Activated T-cell treated with anti-CD3 and anti-CD28 coated beads, Interleukin-2, amount 50 U/mL, for 24 hours (primary cell): Measurements from ENCODE around the gene OR51V1.

Experiments
- DNase-seq: peaks from one replicate; pipeline ENCODE4 v3.0.0-alpha.2; 2020
- H3K27ac Mint-ChIP-seq: 2 replicates; pipeline ENCODE4 v1.8.0; 2020; ENCODE audit warnings: mild to moderate bottlenecking, mixed read lengths
- H3K27me3 Mint-ChIP-seq: 2 replicates; pipeline ENCODE4 v1.8.0; 2020; ENCODE audit warnings: mixed read lengths
- H3K36me3 Mint-ChIP-seq: 2 replicates; pipeline ENCODE4 v1.8.0; 2020; ENCODE audit warnings: low read depth, mixed read lengths
- H3K4me1 Mint-ChIP-seq: 2 replicates; pipeline ENCODE4 v1.8.0; 2020; ENCODE audit warnings: low read depth, mixed read lengths
- H3K4me3 Mint-ChIP-seq: 2 replicates; pipeline ENCODE4 v1.8.0; 2020; ENCODE audit warnings: mild to moderate bottlenecking, moderate library complexity, mixed read lengths
- H3K9me3 Mint-ChIP-seq: 2 replicates; pipeline ENCODE4 v1.8.0; 2020; ENCODE audit warnings: mixed read lengths

OR51V1 gene

GRCh38 chr11:5237420-5237819, 36.9 kb upstream of the OR51V1 start:
- no peaks in the 10 kb centered on the region for H3K4me1 Mint-ChIP-seq
- no peaks in the 10 kb centered on the region for H3K36me3 Mint-ChIP-seq
- peaks cover 4% of the 10 kb centered on the region for H3K27me3 Mint-ChIP-seq
- DNase-seq, result no peak
- H3K27ac Mint-ChIP-seq, result no peak overlapping the region
- H3K9me3 Mint-ChIP-seq, result no peaks in the 10 kb centered on the region
- no peak overlapping the region for H3K4me3 Mint-ChIP-seq

- Mint-ChIP-seq H3K4me1 (no peaks in the 10 kb centered on the region), H3K27me3 (peaks cover 4% of the 10 kb centered on the region), H3K27ac (no peak overlapping the region), H3K36me3 (no peaks in the 10 kb centered on the region), H3K4me3 (no peak overlapping the region), H3K9me3 (no peaks in the 10 kb centered on the region)
- no peak for DNase-seq
These were observed 35.0 kb upstream of the OR51V1 start for GRCh38 chr11:5235364-5236095.

GRCh38 chr11:5234381-5234834, 33.9 kb upstream of the OR51V1 start, which contains the start of gene HBD:
Gene HBD (minus strand): TSS chr11:5234483. CDS start chr11:5234433, 50 bp downstream.
- Mint-ChIP-seq H3K36me3 (no peaks in the 10 kb centered on the region), H3K4me3 (no peak within 1 kb of the TSS), H3K9me3 (no peaks in the 10 kb centered on the region), H3K27ac (no peak within 1 kb of the TSS), H3K4me1 (no peaks in the 10 kb centered on the region), H3K27me3 (peaks cover 4% of the 10 kb centered on the region)
- DNase-seq, result no peak

GRCh38 chr11:5233307-5233706, 32.8 kb upstream of the OR51V1 start:
- H3K27me3 Mint-ChIP-seq, result no peaks in the 10 kb centered on the region
- no peaks in the 10 kb centered on the region for H3K9me3 Mint-ChIP-seq
- no peak for DNase-seq
- no peaks in the 10 kb centered on the region for H3K4me1 Mint-ChIP-seq
- H3K27ac Mint-ChIP-seq, result no peak overlapping the region
- H3K4me3 Mint-ChIP-seq, result no peak overlapping the region
- H3K36me3 Mint-ChIP-seq, result no peaks in the 10 kb centered on the region

- no peak overlapping the region for H3K4me3 Mint-ChIP-seq
- no peak overlapping the region for H3K27ac Mint-ChIP-seq
These were observed 32.3 kb upstream of the OR51V1 start for GRCh38 chr11:5232821-5233220.

GRCh38 chr11:5232176-5232575, 31.7 kb upstream of the OR51V1 start:
- Mint-ChIP-seq H3K27me3 (no peaks in the 10 kb centered on the region), H3K4me1 (no peaks in the 10 kb centered on the region), H3K4me3 (no peak overlapping the region), H3K36me3 (no peaks in the 10 kb centered on the region), H3K9me3 (no peaks in the 10 kb centered on the region), H3K27ac (no peak overlapping the region)
- no peak for DNase-seq

More at GRCh38 chr11:5232821-5233220, 32.3 kb upstream of the OR51V1 start:
- Mint-ChIP-seq H3K36me3 (no peaks in the 10 kb centered on the region), H3K4me1 (no peaks in the 10 kb centered on the region), H3K27me3 (no peaks in the 10 kb centered on the region), H3K9me3 (no peaks in the 10 kb centered on the region)
- DNase-seq, result no peak

- Mint-ChIP-seq H3K4me3 (no peak overlapping the region), H3K27me3 (no peaks in the 10 kb centered on the region), H3K4me1 (no peaks in the 10 kb centered on the region), H3K9me3 (no peaks in the 10 kb centered on the region), H3K36me3 (no peaks in the 10 kb centered on the region), H3K27ac (no peak overlapping the region)
- DNase-seq, result no peak
These were observed 30.6 kb upstream of the OR51V1 start for GRCh38 chr11:5231111-5231510.

- Mint-ChIP-seq H3K4me1 (no peaks in the 10 kb centered on the region), H3K27ac (no peak overlapping the region), H3K9me3 (no peaks in the 10 kb centered on the region), H3K4me3 (no peak overlapping the region), H3K36me3 (no peaks in the 10 kb centered on the region), H3K27me3 (no peaks in the 10 kb centered on the region)
- no peak for DNase-seq
These were observed 29.8 kb upstream of the OR51V1 start for GRCh38 chr11:5230266-5230665.

- H3K36me3 Mint-ChIP-seq, result no peaks in the 10 kb centered on the region
- no peak for DNase-seq
- H3K27ac Mint-ChIP-seq, result no peak overlapping the region
- H3K4me1 Mint-ChIP-seq, result no peaks in the 10 kb centered on the region
- no peaks in the 10 kb centered on the region for H3K27me3 Mint-ChIP-seq
- H3K4me3 Mint-ChIP-seq, result no peak overlapping the region
- no peaks in the 10 kb centered on the region for H3K9me3 Mint-ChIP-seq
These were observed 29.3 kb upstream of the OR51V1 start for GRCh38 chr11:5229796-5230195.

- H3K9me3 Mint-ChIP-seq, result no peaks in the 10 kb centered on the region
- no peak for DNase-seq
- no peaks in the 10 kb centered on the region for H3K36me3 Mint-ChIP-seq
- H3K27ac Mint-ChIP-seq, result no peak overlapping the region
- H3K4me3 Mint-ChIP-seq, result no peak overlapping the region
- H3K27me3 Mint-ChIP-seq, result no peaks in the 10 kb centered on the region
- H3K4me1 Mint-ChIP-seq, result no peaks in the 10 kb centered on the region
These were observed 28.9 kb upstream of the OR51V1 start for GRCh38 chr11:5229356-5229755.

- Mint-ChIP-seq H3K27ac (no peak overlapping the region), H3K27me3 (peaks cover 2% of the 10 kb centered on the region), H3K9me3 (no peaks in the 10 kb centered on the region), H3K4me3 (no peak overlapping the region), H3K36me3 (no peaks in the 10 kb centered on the region), H3K4me1 (no peaks in the 10 kb centered on the region)
- DNase-seq, result no peak
These were observed 27.6 kb upstream of the OR51V1 start for GRCh38 chr11:5228124-5228523.

- Mint-ChIP-seq H3K4me3 (no peak overlapping the region), H3K4me1 (no peaks in the 10 kb centered on the region), H3K27me3 (peaks cover 2% of the 10 kb centered on the region), H3K27ac (no peak overlapping the region), H3K36me3 (no peaks in the 10 kb centered on the region), H3K9me3 (no peaks in the 10 kb centered on the region)
- no peak for DNase-seq
These were observed 27.2 kb upstream of the OR51V1 start for GRCh38 chr11:5227681-5228080.

GRCh38 chr11:5226732-5227310, 26.3 kb upstream of the OR51V1 start, which contains the start of gene HBB:
Gene HBB (minus strand): TSS chr11:5227071. CDS start chr11:5227021, 50 bp downstream.
- Mint-ChIP-seq H3K9me3 (peaks cover 2% of the 10 kb centered on the region), H3K36me3 (no peaks in the 10 kb centered on the region), H3K27ac (no peak within 1 kb of the TSS), H3K4me1 (no peaks in the 10 kb centered on the region), H3K4me3 (no peak within 1 kb of the TSS), H3K27me3 (peaks cover 2% of the 10 kb centered on the region)
- no peak for DNase-seq

GRCh38 chr11:5225480-5225871, 25.0 kb upstream of the OR51V1 start:
- H3K36me3 Mint-ChIP-seq, result no peaks in the 10 kb centered on the region
- H3K9me3 Mint-ChIP-seq, result peaks cover 2% of the 10 kb centered on the region
- no peak overlapping the region for H3K27ac Mint-ChIP-seq
- no peaks in the 10 kb centered on the region for H3K4me1 Mint-ChIP-seq
- H3K4me3 Mint-ChIP-seq, result no peak overlapping the region
- peaks cover 2% of the 10 kb centered on the region for H3K27me3 Mint-ChIP-seq
- DNase-seq, result no peak
